MM.1S (cell line): ENCODE results near the gene SPAG16.

Source experiments
- EZH2 ChIP-seq: fragments of 300-600 bp; sonication (generic); optimal IDR thresholded peaks from 2 replicates; pipeline ENCODE3; 2017; ENCODE audit warnings: low read depth, mild to moderate bottlenecking, antibody characterized with exemption, low read length, mixed read lengths
- EZH2phosphoT487 ChIP-seq: fragments of 300-600 bp; sonication (generic); IDR thresholded peaks from 2 replicates; pipeline ENCODE4 v1.6.1; 2018; ENCODE audit warnings: antibody characterized with exemption, low read length
- TF ChIP-seq, protein P1 (sequence below): fragments of 300-600 bp; sonication (generic); IDR thresholded peaks from 2 replicates; pipeline ENCODE4 v1.5.1; 2016; ENCODE audit warnings: antibody characterized with exemption, low read length, mixed read lengths

DNA sequence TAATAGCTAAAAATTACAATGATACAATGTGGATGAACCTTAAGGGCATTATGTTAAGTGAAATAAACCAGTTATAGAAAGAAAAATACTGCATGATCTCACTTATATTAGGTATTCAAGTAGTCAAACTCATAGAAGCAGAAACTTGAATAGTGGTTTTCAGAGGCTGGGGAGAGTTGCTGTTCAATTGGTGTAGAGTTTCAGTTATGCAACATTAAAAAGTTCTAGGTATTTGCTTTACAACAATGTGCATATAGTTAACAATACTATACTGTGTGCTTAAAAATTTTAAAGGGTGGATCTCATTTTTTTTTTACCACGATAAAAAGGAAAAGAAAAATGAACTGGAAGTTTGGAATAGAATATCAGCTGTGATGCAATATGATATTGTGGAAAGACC lies 479.1 kb downstream of the SPAG16 start:
- TF ChIP-seq, protein P1, sequence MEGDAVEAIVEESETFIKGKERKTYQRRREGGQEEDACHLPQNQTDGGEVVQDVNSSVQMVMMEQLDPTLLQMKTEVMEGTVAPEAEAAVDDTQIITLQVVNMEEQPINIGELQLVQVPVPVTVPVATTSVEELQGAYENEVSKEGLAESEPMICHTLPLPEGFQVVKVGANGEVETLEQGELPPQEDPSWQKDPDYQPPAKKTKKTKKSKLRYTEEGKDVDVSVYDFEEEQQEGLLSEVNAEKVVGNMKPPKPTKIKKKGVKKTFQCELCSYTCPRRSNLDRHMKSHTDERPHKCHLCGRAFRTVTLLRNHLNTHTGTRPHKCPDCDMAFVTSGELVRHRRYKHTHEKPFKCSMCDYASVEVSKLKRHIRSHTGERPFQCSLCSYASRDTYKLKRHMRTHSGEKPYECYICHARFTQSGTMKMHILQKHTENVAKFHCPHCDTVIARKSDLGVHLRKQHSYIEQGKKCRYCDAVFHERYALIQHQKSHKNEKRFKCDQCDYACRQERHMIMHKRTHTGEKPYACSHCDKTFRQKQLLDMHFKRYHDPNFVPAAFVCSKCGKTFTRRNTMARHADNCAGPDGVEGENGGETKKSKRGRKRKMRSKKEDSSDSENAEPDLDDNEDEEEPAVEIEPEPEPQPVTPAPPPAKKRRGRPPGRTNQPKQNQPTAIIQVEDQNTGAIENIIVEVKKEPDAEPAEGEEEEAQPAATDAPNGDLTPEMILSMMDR: no peak
- TF ChIP-seq EZH2: no peak
- no peak for TF ChIP-seq EZH2phosphoT487
